GM21447 (cell line): ENCODE measurements around the gene SLC38A10.

Experiments used
- ATAC-seq: cut with Tn5 transposase; IDR thresholded peaks from one replicate; pipeline ENCODE4 v1.9.1; 2021; ENCODE audit not compliant: unreplicated experiment

Gene SLC38A10

GRCh38 chr17:81210868-81211267 lies 84.2 kb downstream of the SLC38A10 start:
- ATAC-seq = no peak

DNA sequence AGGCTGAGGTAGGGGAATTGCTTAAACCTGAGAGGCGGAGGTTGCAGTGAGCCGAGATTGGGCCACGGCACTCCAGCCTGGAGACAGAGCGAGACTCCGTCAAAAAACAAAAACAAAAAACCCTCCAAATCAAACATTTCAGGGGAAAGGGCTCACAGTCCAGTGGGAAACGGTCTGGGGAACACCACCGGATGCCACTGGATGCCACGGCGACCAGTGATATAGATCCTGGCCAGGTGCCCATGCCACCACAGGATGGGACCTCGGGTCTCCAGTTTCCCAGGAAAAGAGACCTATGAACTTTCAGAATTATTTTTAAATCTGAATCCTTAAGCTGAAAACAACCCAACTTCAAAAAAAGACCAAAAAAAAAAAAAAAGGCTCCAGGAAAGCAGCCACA lies 84.6 kb downstream of the SLC38A10 start:
- ATAC-seq = no peak

- ATAC-seq = no peak
These were observed 86.0 kb downstream of the SLC38A10 start for GRCh38 chr17:81209141-81209540.

- no peak for ATAC-seq
These were observed 86.5 kb downstream of the SLC38A10 start for GRCh38 chr17:81208651-81209050.

- no peak for ATAC-seq
These were observed 87.2 kb downstream of the SLC38A10 start for GRCh38 chr17:81207610-81208581.

- no peak for ATAC-seq
These were observed 88.5 kb downstream of the SLC38A10 start for GRCh38 chr17:81206657-81207056.

DNA sequence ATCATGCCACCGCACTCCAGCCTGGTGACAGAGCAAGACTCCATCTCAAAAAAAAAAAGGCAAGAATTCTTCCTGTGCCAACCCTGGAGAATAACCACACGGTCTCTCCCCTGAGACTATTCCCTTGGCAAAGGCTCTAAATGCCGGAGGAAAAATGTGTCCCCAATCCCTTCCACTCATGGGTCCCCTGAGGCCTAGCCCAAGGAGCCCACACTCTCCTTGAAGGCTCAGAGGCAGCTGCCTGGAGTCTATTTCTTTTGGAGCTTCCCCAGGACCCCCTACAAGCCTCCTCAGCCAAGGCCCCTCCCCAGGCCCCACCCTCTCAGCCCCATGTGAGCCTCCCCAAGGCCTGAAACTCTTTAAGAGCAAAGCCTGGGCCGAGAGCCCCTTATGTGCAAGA lies 88.9 kb downstream of the SLC38A10 start:
- ATAC-seq = no peak

GRCh38 chr17:81204578-81204977 lies 90.5 kb downstream of the SLC38A10 start:
- no peak for ATAC-seq

GRCh38 chr17:81203136-81203535 lies 92.0 kb downstream of the SLC38A10 start:
- ATAC-seq = no peak

GRCh38 chr17:81202318-81202717 lies 92.8 kb downstream of the SLC38A10 start:
- ATAC-seq = no peak

- ATAC-seq = no peak
These were observed 94.2 kb downstream of the SLC38A10 start for GRCh38 chr17:81200695-81201580.

- no peak for ATAC-seq
These were observed 94.9 kb downstream of the SLC38A10 start for GRCh38 chr17:81200201-81200600.

GRCh38 chr17:81199482-81199830 lies 95.7 kb downstream of the SLC38A10 start:
- ATAC-seq = no peak

DNA sequence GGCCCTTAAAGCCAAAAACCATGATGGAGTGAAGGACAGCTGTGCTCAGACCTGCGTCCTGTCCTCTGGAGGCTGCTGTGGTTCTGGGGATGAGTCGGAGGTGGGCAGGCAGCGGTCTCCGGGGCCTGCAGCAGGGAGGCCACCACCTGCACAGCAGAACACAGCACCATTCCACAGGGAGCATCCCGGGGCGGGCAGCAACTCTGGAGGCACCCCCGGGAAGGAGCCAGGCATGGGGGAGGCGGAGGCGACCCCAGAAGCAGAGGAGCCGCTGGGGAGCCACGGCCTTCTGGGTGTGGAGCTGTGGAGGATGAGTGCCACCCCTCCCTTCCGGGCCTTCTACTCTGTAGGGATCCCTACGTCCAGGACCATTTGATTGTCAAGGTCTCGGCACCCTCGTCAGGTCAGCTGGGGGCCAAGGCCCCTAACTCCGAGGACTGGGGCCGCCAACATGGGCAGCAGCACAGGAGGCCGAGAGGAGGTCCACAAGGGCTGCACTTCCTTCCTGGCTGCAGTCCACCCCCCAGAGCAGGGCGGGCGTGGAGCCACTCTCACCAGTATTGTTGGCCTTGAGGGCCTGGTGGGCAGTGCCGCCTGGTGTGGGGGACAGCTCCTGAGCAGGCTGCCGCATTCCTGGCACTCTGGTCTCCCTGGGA lies 96.2 kb downstream of the SLC38A10 start:
- no peak for ATAC-seq

GRCh38 chr17:81197831-81198490 lies 97.1 kb downstream of the SLC38A10 start:
- ATAC-seq = no peak

DNA sequence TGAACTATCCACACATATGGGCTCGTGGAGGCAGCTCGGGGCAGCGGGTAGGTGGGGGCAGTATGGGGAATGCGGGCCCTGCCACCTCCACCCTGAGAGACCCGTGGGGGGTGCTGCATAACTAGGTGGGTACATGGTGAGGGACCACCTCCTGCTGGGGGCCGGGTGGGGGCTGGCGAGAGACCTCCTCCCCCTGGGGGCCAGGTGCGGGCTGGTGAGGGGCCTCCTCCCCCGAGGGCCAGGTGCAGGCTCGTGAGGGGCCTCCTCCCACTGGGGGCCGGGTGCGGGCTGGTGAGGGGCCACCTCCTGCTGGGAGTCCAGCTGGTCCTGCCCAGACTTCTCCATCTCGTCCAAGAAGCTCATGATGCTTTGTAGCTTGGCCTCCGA lies 97.7 kb downstream of the SLC38A10 start:
- no peak for ATAC-seq

GRCh38 chr17:81196505-81197408 lies 98.3 kb downstream of the SLC38A10 start:
- no peak for ATAC-seq

DNA sequence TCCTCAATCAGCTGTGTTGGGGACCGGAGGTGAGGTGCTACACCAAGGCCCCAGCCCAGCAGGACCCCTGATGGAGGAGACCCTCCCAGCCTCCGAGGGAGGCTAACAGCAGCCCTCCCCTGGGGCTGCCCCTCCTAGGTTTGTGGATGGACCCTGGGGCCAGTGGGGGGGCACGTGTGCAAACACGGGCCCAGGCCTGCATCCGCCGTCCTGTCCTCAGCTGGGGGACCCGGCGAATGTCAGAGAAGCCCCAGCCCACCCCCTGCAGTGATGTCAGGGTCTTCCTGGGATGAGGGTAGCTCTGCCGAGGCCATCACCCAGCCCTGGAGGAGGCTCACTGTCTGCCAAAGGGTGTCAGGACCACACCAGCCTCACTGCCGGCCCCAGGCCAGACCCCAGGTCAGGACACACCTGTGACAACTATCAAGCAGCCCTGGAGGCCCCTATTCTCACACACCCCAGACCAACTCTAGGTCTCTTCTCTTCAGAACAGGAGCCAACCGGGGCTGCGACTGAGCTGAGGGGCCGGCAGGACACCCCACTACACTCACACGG lies 99.1 kb downstream of the SLC38A10 start:
- ATAC-seq = no peak
